ENCODE data around the gene PCDHAC2.

Gene PCDHAC2, protein sequence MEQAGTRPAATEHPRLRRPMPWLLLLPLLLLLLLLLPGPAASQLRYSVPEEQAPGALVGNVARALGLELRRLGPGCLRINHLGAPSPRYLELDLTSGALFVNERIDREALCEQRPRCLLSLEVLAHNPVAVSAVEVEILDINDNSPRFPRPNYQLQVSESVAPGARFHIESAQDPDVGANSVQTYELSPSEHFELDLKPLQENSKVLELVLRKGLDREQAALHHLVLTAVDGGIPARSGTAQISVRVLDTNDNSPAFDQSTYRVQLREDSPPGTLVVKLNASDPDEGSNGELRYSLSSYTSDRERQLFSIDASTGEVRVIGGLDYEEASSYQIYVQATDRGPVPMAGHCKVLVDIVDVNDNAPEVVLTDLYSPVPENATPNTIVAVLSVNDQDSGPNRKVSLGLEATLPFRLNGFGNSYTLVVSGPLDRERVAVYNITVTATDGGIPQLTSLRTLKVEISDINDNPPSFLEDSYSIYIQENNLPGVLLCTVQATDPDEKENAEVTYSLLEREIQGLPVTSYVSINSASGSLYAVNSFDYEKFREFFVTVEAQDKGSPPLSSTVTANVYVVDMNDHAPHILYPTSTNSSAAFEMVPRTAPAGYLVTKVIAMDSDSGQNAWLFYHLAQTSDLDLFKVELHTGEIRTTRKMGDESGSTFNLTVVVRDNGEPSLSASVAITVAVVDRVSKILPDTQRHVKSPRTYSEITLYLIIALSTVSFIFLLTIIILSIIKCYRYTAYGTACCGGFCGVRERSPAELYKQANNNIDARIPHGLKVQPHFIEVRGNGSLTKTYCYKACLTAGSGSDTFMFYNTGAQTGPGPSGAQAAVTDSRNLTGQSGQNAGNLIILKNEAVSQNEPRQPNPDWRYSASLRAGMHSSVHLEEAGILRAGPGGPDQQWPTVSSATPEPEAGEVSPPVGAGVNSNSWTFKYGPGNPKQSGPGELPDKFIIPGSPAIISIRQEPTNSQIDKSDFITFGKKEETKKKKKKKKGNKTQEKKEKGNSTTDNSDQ
- 0 to 0.18 (median 0) reads per million in 4 experiments for total RNA-seq

DNA sequence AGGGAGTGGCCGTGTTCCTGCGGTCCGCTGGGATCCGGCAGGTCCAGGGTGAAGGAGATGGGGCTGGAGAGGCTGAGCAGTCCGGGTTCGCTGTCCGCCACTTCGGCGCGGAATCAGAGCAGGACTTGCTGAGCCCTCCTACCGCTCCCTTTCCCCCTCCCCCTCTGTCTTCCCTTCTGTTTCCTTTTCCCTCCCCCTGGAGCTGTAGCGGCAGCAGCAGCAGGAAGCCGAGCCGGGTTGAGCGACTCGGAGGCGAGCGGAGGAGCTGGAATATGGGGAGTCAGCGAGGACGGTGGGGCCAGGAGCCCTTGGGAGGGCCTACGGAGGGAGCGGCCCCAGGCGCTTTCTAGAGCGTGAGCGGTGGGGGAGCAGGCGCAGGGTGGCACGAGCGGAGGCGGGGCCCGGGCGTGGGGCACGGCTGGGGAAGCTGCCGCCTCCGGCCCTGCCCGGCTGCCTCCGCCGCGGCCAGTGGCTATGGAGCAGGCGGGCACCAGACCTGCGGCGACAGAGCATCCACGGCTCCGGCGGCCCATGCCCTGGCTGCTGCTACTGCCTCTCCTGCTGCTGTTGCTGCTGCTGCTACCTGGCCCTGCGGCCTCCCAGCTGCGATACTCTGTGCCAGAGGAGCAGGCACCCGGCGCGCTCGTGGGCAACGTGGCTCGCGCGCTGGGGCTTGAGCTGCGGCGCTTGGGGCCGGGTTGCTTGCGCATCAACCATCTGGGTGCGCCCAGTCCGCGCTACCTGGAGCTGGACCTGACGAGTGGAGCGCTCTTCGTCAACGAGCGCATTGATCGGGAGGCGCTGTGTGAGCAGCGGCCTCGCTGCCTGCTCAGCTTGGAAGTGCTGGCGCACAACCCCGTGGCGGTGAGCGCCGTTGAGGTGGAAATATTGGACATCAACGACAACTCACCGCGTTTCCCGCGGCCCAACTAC lies at the start of gene PCDHAC2:
TSS of gene PCDHAC2 (plus strand) at position 184 of the 933 bp plus-strand sequence. CDS start at position 475, 291 bp downstream.
- DNase-seq, result no peak

DNA sequence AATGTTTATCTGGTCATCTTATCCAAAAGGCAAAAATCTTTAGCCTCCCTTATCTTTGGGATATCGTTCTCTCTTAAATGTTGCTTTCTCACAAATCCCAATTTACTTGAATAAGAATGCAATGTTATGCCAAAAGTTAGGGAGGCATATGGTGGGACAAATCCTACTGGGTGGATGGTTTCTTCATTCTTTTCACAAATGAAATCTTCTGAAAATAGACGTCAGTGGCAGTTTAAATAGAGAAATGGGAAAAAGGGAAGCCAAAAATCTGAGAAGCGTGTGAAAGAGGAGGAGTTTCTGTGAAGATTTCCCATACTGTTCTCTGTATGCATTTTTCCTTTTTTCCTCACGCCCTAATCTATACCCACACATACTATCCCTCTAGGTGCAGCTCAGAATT lies 42.7 kb upstream of the PCDHAC2 start:
- no peak for DNase-seq

DNA sequence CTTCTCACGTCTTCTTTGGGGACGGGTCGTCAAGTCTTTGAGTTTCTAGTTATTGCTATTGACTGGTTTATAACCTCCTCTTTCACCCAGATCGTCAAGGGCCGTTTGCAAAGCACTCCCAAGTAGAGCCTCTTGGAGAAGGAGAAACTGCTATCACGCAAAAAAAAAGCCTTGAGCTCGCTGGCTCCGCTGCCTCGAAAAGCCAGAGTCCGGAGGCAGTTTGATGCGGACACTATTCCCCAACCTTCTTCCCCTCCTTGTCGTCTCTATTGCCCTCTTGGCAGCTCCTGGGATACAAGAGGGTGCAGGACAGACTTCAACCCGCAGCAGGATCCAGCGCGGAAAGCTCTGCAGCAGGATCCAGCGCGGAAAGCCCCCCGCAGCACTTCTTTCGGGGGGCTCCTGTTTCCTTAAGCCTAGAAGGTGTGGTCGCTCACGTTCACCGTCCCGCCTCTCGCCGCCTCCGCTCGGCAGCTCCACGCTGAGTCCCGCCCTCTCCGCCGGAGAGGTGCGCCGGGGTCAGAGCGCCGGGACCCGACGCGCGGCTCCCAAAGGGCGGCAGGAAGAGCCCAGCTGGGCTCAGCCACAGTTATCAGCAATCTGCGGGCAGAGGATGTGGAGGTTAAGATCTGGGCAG lies 40.4 kb upstream of the PCDHAC2 start, which contains the start of gene PCDHAC1:
TSS of gene PCDHAC1 (plus strand) at position 494 of the 637 bp plus-strand sequence. CDS start 594 bp downstream, outside the sequence.
- DNase-seq, result no peak

DNA sequence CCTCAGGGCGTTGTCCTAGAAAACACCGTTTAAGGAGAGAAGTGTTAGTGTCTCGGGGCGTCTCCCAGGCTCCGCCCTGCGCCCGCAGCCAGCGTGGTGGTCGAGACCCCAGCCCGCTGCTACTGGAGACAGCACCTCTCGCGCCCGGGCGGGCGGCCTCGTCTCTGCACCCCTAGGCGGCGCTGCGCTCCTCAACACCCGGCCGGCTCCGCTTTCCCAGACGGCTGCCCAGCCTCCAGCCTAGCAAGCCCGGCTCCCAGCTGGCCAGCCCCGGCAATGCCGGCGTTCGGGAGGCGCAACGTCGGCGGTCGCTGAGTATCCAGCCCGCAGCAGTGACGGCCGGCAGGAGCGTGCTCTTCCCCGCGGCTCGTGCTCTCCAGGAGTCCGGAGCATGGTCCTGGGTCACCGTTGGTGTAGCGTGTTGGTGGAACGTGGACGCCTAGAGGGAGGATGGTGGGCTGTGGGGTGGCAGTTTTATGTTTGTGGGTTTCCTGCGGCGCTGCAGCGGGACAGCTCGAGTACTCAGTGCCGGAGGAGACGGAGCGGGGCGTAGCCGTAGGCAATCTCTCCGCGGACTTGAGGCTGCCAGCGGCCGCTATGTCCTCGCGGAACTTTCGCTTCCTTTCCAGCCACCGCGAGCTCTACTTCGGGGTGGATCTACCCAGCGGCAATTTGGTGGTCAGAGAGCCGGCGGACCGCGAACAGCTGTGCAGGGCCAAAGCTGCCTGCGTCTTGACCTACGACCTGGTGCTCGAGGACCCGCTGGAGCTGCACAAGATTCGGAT lies 39.6 kb upstream of the PCDHAC2 start:
- DNase-seq, result no peak

DNA sequence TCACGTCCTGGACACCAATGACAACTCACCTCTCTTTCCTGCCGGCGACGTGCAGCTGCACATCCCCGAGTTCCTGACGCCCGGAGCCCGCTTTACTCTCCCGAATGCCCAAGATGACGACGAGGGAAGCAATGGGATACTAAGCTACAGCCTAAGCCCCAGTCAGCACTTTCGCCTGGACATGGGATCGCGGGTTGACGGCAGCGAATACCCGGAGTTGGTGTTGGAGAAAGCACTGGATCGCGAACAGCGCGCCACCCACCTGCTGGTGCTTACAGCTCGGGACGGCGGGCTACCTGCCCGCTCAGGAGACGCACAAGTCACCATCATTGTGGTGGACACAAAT lies 39.1 kb upstream of the PCDHAC2 start:
- no peak for DNase-seq

DNA sequence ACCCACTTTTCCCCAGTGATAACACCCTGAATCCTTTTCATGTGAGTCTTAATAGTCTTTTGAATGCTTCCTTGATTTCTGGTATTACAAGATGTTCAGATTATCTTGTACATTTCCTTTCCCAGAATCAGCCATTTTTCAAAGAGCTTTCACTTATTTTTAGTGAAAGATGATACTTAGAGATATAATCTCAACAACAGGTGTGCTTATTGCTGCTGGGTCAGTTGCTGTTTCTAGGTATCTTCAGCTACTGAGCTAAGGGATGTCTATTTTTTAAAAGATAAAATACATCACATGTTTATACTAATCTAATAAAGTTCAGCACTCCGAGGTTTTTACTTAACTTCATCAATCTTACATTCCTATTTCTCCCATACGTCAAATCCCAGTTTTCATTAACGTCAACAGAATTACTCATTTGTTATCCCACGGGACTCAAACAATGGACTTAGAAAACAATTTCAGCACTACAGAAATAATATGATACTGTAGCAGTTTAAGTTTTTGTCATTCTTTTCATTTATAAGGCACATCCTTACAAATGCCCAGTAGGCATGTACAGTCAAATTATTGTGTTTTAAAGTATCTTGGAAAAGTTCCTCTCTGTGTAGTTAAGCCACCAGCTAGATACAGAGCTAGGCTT lies 31.2 kb upstream of the PCDHAC2 start:
- no peak for DNase-seq

DNA sequence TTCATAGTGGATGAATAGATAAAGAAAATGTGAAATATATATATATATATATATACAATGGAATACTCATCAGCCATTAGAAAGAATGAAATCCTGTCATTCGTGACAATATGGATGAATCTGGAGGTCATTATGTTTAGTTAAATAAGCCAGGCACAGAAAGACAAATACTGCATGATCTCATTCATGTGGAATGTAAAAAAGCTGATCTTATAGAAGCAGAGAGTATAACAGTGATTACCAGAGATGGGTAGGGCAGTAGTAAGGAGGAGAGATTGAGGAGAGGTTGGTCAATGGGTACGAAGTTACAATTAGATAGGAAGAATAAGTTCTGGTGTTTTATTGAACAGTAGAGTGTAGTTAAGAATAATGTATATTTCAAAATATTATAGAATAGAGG lies 19.7 kb upstream of the PCDHAC2 start:
- no peak for DNase-seq

DNA sequence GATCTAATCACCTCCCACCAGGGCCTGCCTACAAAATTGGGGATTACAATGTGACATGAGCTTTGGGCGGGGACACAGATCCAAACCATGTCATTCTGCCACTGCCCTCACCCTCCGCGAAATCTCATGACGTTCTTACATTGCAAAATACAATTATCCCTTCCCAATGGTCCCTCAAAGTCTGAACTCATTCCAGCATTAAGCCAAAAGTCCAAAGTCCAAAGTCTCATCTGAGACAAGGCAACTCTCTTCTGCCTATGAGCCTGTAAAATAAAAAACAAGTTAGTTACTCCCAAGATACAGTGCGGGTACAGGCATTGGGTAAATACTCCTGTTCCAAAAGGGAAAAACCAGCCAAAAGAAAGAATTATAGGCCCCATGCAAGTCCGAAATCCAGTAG lies 14.6 kb upstream of the PCDHAC2 start:
- DNase-seq, result no peak

DNA sequence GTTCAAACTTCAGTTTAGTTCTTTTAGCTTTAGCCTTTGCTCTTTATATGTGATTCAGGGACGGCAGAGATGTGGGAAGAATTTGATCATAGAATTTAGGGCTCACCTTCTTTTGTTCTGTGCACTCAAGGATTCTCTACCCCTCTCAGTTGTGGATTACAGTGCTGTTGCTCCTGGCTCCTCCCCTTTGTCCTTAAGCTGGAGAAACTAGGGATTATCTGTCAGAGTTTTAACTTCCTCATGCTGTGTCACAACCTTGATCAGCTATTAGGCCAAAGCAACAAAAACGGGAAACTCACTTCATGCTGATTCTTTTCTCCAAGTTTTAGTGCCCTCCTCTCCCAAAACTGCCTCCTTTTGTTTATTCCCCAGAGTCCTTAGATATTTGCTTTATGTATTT lies 13.0 kb upstream of the PCDHAC2 start:
- DNase-seq, result no peak

DNA sequence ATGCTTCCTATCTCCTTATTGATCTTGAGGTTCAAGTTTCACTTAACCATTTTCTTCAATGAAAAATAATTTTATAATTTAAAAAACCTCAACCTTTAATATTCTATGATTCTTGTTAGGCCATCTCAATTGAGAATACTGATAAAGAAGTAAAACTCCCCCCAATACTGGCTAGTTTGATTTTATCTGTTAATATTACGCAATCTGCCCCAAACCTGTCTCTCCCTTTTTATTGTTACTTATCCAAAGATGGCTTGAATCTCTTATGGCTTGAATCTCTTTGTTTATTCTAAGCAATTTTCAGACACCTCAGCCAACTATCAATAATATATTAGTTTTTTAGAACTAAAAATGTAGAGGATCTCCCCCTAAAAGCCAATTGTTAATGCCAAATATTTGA lies 4.1 kb upstream of the PCDHAC2 start:
- DNase-seq, result no peak

DNA sequence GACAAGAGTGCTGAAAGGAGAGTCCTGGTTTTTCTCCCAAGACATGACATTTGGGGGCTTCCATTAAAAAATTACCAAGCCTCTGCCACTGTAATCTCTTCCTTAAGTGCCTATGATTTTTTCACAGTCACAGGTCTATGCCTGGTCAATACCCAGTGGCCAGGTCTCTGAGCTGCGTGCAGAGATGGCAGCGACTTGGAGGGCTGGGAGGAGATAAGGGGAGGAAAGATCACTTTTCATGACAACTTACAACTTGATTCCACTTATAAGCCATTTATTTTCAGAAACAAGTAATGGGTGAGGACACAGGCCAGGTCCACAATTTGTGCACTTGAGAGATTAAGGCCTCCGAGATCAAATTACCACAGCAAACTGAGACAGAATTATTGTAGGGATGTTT lies 1.9 kb upstream of the PCDHAC2 start:
- DNase-seq, result no peak

DNA sequence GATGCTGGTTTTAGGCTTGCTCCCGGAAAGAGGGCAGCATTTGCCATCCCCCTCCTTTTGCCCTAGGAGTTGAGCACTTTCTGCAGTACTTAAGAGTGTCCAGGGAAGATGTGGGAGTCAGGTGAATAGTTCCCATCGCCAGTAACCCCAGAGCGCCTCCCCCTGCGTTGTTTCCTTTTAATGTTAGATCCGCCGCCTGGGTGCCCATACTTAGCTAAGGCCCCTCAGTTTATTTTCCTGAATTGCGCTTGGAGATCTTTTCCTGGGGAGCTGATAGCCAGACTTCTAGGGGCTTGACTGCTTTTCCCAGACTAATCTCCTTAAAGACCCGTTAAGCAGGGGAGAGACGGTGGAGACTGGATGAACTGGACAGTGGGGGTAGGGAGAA lies 377 bp upstream of the PCDHAC2 start:
- DNase-seq, result no peak

DNA sequence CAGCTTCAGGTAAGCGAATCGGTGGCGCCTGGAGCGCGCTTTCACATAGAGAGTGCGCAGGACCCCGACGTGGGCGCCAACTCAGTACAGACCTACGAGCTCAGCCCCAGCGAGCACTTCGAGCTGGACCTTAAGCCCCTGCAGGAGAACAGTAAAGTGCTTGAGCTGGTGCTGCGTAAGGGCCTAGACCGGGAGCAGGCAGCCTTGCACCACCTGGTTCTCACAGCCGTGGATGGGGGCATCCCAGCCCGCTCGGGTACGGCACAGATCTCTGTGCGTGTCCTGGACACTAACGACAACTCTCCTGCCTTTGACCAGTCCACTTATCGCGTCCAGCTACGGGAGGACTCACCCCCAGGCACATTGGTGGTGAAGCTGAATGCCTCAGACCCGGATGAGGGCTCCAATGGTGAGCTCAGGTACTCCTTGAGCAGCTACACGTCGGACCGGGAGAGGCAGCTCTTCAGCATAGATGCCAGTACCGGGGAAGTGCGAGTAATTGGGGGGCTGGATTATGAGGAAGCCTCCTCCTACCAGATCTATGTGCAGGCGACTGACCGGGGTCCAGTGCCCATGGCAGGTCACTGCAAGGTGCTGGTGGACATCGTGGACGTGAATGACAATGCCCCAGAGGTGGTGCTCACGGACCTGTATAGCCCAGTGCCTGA lies 1.1 kb downstream of the PCDHAC2 start:
- no peak for DNase-seq

DNA sequence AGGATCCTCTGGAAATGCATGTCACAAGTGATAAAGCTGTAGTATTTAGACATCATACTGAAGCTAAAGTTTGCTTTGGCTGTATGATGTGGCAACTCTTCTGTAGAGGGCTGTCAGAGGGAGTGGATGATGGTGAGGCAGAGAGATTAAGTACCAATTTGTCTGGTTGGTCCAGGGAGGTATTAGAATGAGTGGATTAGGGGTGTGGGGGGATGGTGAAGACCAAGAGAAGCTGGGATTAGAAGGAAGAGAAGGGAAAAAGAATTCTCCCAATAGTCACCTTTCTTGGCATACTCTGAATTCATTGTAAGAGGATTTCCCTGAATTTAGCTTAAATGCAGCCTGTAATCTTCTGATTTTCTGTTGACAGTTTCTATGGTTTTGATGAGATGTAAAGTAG lies 3.6 kb downstream of the PCDHAC2 start:
- DNase-seq, result no peak

DNA sequence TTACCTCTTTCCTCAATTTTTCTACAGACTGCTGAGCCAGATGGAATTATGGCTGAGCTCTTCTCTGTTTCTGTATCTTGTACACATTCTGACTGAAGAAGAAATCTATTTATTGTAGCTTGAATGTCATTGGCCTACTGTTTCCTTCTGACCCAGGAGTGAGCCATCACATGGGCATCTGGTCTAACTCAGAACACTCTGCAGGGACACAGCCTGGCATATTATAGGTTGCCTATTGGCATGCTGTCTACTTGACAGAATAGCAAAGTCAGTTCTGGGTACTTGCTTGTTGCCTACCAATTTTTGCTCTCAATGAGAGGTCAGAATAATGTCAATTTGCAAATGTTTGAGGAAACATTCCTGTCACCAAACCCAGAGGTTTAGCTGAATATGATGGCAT lies 7.3 kb downstream of the PCDHAC2 start:
- DNase-seq, result no peak

DNA sequence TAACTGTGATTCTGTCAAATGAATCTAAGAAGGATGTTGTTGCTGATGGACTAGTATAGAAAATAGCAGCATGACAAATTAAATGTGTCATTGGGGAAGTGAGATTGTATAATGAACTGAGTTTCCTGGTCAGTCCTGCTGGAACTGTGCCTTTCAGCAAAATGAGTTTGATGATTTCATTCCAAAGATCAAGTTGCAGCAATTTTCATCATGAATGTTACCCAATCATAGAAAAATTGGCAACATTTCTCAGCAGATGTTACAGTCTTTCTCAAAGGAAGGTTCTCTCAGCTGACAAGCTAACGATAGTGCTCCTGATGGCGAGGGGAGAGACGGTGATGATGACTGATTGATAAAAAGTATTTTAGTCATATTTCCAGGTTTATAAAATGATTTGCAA lies 10.7 kb downstream of the PCDHAC2 start:
- DNase-seq, result no peak

DNA sequence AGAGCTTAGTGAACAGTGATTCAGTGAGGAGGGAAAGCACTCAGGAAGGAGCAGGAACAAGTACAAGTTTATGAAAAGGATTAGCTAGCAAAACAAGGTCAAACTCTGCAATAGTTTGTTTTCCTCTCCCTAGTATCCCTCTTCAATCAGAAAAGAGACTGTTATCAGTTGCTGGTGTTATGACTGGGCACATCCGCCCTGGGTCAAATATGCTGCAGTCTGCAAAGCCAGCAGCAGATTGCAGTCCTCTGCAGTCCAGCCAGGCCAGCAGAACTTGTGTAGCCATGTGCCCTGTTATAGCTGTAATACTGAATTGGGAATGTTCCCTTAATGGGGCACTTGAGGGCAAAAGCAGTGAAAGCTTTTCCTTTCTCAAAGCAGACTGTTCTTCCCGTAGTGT lies 12.0 kb downstream of the PCDHAC2 start:
- no peak for DNase-seq

DNA sequence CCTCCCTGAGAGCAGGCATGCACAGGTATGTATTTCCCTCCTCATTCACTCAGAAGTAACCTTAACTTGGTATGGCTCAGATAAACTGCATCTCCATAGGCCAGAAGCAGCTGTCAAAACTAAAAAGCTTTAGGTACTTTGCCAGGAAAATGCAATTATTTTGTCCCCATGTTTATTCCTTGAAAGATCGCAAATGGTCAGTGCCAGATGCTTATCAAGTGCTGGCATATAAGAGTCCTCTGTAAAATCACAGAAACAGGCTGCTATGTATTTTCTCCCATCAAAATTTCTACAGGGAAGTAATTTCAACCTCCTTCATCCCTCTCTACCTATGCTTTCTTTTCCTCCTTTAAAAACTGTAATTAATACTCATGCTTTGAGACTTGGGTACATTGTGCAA lies 12.7 kb downstream of the PCDHAC2 start:
- DNase-seq, result no peak

DNA sequence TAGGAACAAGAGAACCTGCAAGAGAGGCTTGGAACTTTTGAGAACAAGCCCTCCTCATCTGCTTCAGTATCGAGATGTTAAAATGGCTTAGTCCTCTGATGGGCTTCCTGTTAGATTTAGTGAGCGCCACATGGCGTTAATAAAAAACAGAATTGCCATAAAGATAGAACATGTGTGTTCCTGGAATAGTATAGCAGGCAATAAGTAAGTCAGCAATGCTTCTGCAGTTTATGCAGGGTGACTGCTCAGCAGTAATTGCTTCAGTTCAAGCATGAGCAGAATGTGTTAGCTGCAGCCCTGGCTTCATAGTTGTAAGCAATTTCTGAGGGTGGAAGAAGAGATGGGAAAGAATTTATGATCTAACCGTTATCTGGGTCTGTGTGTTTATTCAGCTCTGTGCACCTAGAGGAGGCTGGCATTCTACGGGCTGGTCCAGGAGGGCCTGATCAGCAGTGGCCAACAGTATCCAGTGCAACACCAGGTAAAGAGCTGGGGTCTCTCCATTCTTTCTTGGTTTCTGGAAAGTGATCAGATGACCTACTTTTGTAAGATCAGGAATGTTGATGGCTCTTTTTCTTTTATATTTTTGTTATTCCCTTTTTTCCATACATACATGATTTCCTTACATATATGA lies 15.9 kb downstream of the PCDHAC2 start:
- DNase-seq, result no peak

DNA sequence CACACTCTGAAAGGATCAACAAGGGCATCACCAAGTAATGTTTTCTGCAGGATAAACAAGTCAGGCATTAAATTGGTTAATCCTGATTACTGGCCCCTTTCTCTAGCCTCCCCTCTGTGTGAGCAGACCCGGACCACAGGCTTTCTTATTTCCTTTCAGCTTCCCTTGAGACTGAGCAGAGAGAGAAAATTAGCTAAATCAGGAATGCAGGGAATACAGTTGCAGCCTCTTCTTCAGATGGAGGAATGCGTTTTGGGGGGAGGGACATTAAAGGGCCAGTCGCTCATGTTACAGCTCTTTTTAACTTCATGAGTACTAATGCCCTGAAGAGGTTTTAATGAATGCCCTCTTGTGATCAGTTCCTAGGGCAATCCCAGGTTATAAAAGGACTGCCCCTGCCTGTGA lies 19.8 kb downstream of the PCDHAC2 start:
- no peak for DNase-seq
